Globus pallidus (tissue), 1 donor: ENCODE measurements around the gene HOXA6.

ENCODE experiments used
- DNase-seq: peaks from one replicate; pipeline ENCODE4 v3.0.0-alpha.2; 2015; ENCODE audit warnings: low spot score

HOXA6 gene

GRCh38 chr7:27107391-27108381, 39.9 kb downstream of the HOXA6 start:
- no peak for DNase-seq

- DNase-seq = no peak
These were observed 40.7 kb downstream of the HOXA6 start for GRCh38 chr7:27106901-27107240.

GRCh38 chr7:27106181-27106900, 41.2 kb downstream of the HOXA6 start:
- no peak for DNase-seq

GRCh38 chr7:27105301-27106031, 42.1 kb downstream of the HOXA6 start:
- DNase-seq = no peak

- no peak for DNase-seq
These were observed 43.1 kb downstream of the HOXA6 start for GRCh38 chr7:27104341-27105058.

DNA sequence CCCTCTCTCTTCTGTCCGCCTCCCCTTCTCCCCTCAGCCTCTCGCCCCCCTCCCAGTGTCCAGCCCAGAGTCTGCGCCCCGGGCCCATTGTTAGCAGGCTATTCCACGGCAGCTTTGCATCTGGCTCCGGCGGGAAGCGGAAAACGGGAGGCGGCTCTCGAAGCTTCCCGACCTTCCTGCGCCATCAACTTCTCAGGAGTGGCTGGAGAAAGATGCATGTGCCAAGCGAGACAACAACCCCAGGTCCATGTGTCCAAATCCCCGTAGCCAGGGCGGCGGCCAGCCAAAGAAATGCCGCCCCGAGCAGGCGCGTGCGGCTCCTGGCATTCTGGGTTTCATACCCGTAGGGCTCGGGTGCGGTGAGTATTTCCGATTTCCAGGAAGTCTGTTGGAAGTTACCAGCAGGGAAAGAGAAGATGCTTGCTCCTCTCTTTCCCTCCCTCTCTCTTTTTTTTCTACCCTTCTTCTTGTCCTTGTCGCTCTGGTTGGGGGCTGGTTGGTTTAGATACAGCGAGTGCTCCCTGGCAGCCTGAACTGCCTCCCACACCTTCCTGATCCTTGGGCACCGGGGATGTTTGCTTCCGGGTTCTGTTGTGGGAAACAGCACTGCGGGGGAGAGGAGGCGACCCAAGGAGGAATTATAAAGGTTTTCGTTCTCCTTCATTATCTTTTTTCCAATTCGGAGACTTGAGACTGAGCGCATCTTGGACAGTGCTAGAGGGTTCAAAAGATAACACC, 43.9 kb downstream of the HOXA6 start:
- no peak for DNase-seq

- no peak for DNase-seq
These were observed 44.8 kb downstream of the HOXA6 start, which contains the start of gene HOXA2 for GRCh38 chr7:27102581-27103442. Gene HOXA2 (minus strand): TSS chr7:27102683. CDS start chr7:27102500, 183 bp downstream.

DNA sequence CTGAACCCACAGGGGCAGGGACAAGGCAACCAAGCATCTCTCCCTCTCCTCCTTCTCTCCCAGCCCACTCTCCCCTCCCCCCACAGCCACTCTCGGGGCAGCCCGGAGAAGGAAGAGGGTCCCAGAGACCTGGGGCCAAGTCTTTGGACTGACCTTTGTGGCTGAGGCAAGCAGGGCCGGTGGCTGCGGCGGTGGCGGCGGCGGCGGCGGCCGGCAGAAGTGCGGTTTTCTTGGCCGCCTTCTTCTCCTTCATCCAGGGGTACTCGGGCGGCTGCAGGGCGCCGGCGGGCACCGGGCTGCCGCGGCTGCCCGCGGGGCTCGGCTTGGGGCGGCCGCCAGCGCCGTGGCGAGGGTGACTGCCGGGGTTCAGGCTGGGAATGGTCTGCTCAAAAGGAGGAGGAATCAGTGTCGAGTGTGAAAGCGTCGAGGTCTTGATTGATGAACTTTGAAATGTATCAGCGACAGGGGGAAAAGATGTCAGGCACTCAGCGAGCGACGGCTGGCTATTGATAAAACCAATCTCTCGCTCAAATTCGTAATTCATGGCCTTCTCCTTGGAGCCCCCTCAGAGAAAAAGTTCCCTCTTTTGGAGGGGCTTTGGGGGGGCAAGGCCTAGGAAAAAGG, 45.5 kb downstream of the HOXA6 start:
- DNase-seq = no peak

- no peak for DNase-seq
These were observed 46.2 kb downstream of the HOXA6 start for GRCh38 chr7:27101171-27101956.

GRCh38 chr7:27100694-27101170, 46.8 kb downstream of the HOXA6 start:
- no peak for DNase-seq

- DNase-seq = no peak
These were observed 47.9 kb downstream of the HOXA6 start for GRCh38 chr7:27099453-27100370.

DNA sequence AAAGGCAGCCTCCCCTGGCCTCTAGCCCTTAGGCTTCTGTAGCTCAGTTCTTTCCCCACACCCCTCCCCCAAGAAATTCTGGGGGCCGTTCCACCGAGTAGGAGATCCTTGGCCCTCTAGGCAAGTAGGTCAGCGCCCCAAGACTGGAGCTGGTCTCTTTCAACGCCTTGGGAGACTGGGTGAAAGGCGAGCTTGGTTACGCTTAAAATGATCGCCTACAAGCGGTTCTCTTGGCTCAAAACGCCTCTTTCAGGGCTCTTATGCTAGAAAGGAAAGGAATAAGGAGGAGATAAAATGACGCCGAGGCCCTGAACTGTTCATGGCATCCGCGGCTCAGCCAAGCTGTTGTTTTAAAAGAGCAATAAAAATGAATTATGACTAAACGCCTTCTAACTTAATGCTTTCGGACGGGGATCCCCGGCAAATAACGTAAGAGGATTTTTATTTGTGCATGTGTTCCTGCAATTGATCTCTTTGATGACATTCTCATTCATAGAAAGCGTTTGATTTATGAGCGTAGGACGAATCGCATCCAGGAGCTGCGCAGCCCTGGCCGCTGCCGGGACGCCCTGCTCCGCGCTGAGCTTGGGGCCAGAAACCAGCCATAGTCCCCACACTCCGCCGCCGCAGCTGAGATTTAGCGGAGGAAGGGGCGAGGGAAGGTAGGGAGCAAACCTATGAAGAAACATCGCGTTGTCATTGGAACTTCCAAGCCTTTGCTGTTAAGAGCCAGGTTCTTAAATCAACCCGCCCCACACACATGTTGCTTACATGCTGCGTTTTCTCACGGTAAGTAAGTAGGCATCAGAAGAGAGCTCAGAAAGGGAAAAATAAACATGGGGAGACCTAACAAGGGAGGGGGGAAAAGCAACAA, 48.8 kb downstream of the HOXA6 start:
- DNase-seq = no peak

DNA sequence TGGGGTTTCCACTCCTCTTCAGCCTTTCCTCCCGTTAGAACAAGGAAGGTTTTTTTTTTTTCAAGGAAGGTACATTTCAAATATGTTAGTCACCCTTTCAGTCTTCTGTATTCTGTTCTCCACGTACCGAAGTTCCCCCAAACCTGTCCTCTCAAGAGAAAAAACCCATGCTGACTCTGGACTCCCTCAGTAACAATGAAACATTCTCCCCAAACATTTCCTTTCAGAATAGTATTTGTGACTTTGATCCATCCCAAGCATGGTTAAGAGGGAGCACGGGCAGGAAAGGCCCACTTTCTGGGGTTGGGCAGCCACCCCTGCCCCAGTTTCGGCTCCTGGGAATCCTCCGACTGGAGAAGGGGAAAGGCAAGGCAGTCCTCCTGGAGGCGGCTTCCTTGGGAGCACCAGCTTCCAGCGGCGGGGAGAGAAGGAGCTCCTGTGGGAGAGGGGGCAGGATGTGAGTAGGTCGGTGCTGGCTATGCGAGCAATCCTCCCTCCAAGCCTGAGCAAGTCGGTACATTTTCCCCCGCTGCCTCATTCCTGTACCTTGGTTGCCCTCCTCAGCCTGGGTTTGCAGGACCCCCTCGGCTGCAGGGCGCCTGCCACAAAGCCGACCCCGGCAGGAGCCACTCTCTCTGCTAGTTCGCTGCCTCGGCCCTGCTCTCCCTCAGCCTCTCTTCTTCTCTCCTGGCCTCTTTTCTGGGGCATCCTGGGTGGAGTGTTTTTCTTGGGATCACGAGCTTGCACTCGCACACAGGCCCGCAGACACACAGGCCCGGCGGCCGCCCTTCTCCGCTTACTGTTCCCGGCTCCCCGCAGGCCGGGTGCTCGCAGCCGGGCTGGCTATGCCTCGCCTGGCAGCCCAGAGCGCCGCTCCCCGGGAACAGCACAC, 49.6 kb downstream of the HOXA6 start:
- DNase-seq = no peak

DNA sequence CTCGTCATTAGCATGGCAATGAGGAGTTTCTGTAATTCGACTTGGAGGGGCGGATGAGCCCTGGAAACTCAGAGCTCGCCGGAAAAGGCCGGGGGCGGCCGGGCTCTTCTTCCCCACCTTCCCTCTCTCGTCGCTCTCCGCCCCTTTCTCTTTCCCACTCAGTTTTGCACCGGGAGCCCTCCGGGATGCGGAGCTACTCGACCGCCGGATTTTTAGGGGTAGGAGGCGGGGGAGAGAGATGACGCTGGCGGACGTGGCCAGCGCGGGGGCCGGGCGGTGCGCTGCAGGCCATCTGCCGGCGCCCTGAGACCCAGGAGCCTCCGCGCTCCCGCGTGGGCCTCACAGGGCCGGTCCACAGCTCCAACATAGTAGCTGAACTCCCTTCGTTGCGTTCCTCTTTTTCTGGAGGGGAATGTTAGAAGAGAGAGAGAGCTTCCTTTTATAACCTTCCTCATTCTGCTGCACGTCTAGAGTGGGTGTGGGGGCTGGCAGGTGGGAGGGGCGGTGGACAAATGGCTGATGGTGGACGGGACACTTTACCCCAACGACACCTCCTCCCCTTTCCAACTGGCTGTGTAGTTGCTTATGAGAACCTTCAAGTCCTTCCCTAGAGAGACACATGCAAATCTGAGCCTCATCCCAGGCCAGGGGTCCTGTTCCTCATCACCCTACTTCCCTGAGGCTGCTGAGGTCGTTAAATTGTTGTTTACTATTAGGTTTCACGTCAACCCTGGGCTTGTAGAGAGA, 50.6 kb downstream of the HOXA6 start:
- peak; percentile 6 for DNase-seq
